Endothelial cell of umbilical vein (primary cell): ENCODE measurements around the gene CAPG. TPM values are rescaled to one million over a fixed set of nuclear protein-coding genes. Genes with fewer than 3 reads are reported as not detected.

Source experiments
- BruUV-seq: library from RNA; stranded (reverse); fragments of 400-500 nt; replicated peaks from 2 replicates; lab custom pipeline; 2021; lab: Mats Ljungman, UMichigan
- CTCF ChIA-PET: fragments of 300-600, 350-600 bp; sonication (Branson Sonifier 250); formaldehyde crosslinking; loops from one replicate; lab custom pipeline; 2021; ENCODE audit warnings: antibody characterized with exemption, inconsistent platforms; lab: Charles Lee
- POLR2A ChIA-PET: fragments of 300-600, 350-600 bp; sonication (Branson Sonifier 250); formaldehyde crosslinking; loops from one replicate; lab custom pipeline; 2021; ENCODE audit warnings: antibody characterized with exemption, inconsistent platforms; lab: Charles Lee
- DNase-seq: peaks from one replicate; pipeline ENCODE4 v3.0.0-alpha.2; 2011; ENCODE audit warnings: low read depth, low spot score
- FAIRE-seq: peaks from 2 replicates; lab custom pipeline; 2011; peaks lifted over from hg19 to GRCh38; lab: Jason Lieb, UNC
- H2AFZ ChIP-seq: 2 replicates; pipeline ENCODE4 v1.6.0; 2012; ENCODE audit warnings: low read depth, low read length, control low read depth, inconsistent platforms
- H3K27ac ChIP-seq: 2 replicates; pipeline ENCODE4 v1.5.1; 2011; ENCODE audit warnings: low read depth, mild to moderate bottlenecking, control low read depth, low read length, moderate library complexity; ENCODE audit not compliant: insufficient read depth
- H3K27me3 ChIP-seq, 2 experiments: 2 replicates each; pipeline versions ENCODE4 v1.6.0 to v1.6.1; 2011; ENCODE audit warnings: low read length in 2 of 2, mixed read lengths in 1 of 2; ENCODE audit not compliant: control insufficient read depth in 2 of 2, insufficient read depth in 2 of 2
- H3K36me3 ChIP-seq, 2 experiments: 2 replicates in 1 of 2; 3 replicates in 1 of 2; pipeline ENCODE4 v1.5.1; 2011; ENCODE audit warnings: low read length in 2 of 2, mild to moderate bottlenecking in 1 of 2, moderate library complexity in 1 of 2; ENCODE audit not compliant: control insufficient read depth in 2 of 2, insufficient read depth in 2 of 2; ENCODE audit errors: extremely low read depth in 1 of 2
- H3K4me1 ChIP-seq: 3 replicates; pipeline ENCODE4 v1.5.1; 2011; ENCODE audit warnings: mild to moderate bottlenecking, low read length; ENCODE audit not compliant: control insufficient read depth, insufficient read depth; ENCODE audit errors: extremely low read depth
- H3K4me2 ChIP-seq: 2 replicates; pipeline ENCODE4 v1.6.1; 2011; ENCODE audit warnings: low read length, control low read depth, mixed read lengths; ENCODE audit not compliant: insufficient read depth
- H3K4me3 ChIP-seq, 3 experiments: fragments of 200-600 bp in 1 of 3; sonication (generic), shearing (Covaris generic) in 1 of 3; replicated peaks in 1 of 3; 2 replicates each; pipeline ENCODE4 v1.5.1; 2011 to 2016; ENCODE audit warnings: control low read depth in 3 of 3, low read length in 3 of 3, mild to moderate bottlenecking in 2 of 3, inconsistent platforms in 1 of 3, low read depth in 1 of 3, moderate library complexity in 1 of 3; ENCODE audit not compliant: insufficient read depth in 1 of 3
- H3K79me2 ChIP-seq: 2 replicates; pipeline ENCODE4 v1.6.0; 2012; ENCODE audit warnings: low read length, inconsistent platforms; ENCODE audit not compliant: control insufficient read depth, insufficient read depth
- H3K9ac ChIP-seq: replicated peaks from 2 replicates; pipeline ENCODE3; 2011; ENCODE audit warnings: low read length, control low read depth; ENCODE audit not compliant: insufficient read depth; ENCODE audit errors: extremely low read depth
- H3K9me1 ChIP-seq: replicated peaks from 3 replicates; pipeline ENCODE4 v1.6.0; 2011; ENCODE audit warnings: mild to moderate bottlenecking, low read length; ENCODE audit not compliant: control insufficient read depth, insufficient read depth; ENCODE audit errors: extremely low read depth
- H3K9me3 ChIP-seq: replicated peaks from 2 replicates; pipeline ENCODE4 v1.5.1; 2012; ENCODE audit warnings: low read length, inconsistent platforms; ENCODE audit not compliant: control insufficient read depth, insufficient read depth
- H4K20me1 ChIP-seq: replicated peaks from 2 replicates; pipeline ENCODE3; 2011; ENCODE audit warnings: mild to moderate bottlenecking, low read length; ENCODE audit not compliant: control insufficient read depth, insufficient read depth; ENCODE audit errors: extremely low read depth
- EZH2 ChIP-seq: IDR thresholded peaks from 2 replicates; pipeline ENCODE4 v1.6.1; 2012; ENCODE audit warnings: borderline replicate concordance, low read depth, mild to moderate bottlenecking, moderate library complexity, low read length, inconsistent platforms; ENCODE audit not compliant: severe bottlenecking
- FOS ChIP-seq: IDR thresholded peaks from 2 replicates; pipeline ENCODE4 v1.6.1; 2011; ENCODE audit warnings: mild to moderate bottlenecking, low read length, moderate library complexity, borderline replicate concordance; ENCODE audit not compliant: insufficient read depth
- GATA2 ChIP-seq: IDR thresholded peaks from 2 replicates; pipeline ENCODE4 v1.7.0; 2011; ENCODE audit warnings: low read depth, mild to moderate bottlenecking, moderate library complexity, mixed read lengths, low read length; ENCODE audit not compliant: insufficient read length, insufficient read depth
- JUN ChIP-seq: IDR thresholded peaks from 2 replicates; pipeline ENCODE4 v1.6.1; 2011; ENCODE audit warnings: borderline replicate concordance, low read depth; ENCODE audit not compliant: insufficient read length, insufficient read depth
- MYC ChIP-seq: IDR thresholded peaks from one replicate; pipeline ENCODE4 v1.6.1; 2011; ENCODE audit warnings: mild to moderate bottlenecking, low read depth, low read length
- POLR2A ChIP-seq: IDR thresholded peaks from 2 replicates; pipeline ENCODE4 v1.6.1; 2012; ENCODE audit warnings: low read depth, mild to moderate bottlenecking, control low read depth, low read length
- POLR2AphosphoS5 ChIP-seq: IDR thresholded peaks from 2 replicates; pipeline ENCODE4 v1.6.1; 2012; ENCODE audit warnings: low read depth, mild to moderate bottlenecking, control low read depth, low read length, moderate library complexity; ENCODE audit not compliant: insufficient read depth
- dilution Hi-C: fragments of 300-500 bp; cut with MboI; formaldehyde crosslinking; loops from one replicate; pipeline ENCODE4 v1.15.0; 2019; ENCODE audit warnings: low sequenced_read_pairs; ENCODE audit not compliant: extremely low pct_ligation_motif_present
- intact Hi-C: fragments of 100-400 bp; cut with micrococcal nuclease; formaldehyde crosslinking; loops from one replicate; pipeline ENCODE4 v1.10.0; 2022
- polyA plus RNA-seq, 4 experiments: library from polyadenylated mRNA; depleted of rRNA in 3 of 4; stranded (reverse) in 3 of 4; unstranded in 1 of 4; fragments of >200 nt; gene quantifications; 2 replicates each; pipeline versions ENCODE4 v1.2.1 to v1.2.3, GENCODE V29; 2011 to 2012; ENCODE audit warnings: missing spikeins in 1 of 4
- total RNA-seq: library from RNA; stranded (reverse); gene quantifications from 2 replicates; pipeline ENCODE4 v1.2.3, GENCODE V29; 2021
- TF ChIP-seq, protein P1 (sequence below): IDR thresholded peaks from 2 replicates; pipeline ENCODE4 v1.6.1; 2011; ENCODE audit not compliant: insufficient read depth, insufficient read length
- TF ChIP-seq, protein P2 (sequence below), 2 donors: IDR thresholded peaks; 1 replicate in 1 of 2; 2 replicates in 1 of 2; pipeline ENCODE4 v1.5.1; 2011; ENCODE audit warnings: low read length in 2 of 2, mild to moderate bottlenecking in 2 of 2, moderate library complexity in 2 of 2, control low read depth in 1 of 2, inconsistent platforms in 1 of 2, low read depth in 1 of 2; ENCODE audit not compliant: insufficient read depth in 1 of 2; ENCODE audit errors: extremely low read depth in 1 of 2

CAPG gene
- total and polyA plus RNA-seq, 2 donors (not counting 3 experiments of a cell fraction or from before 2014, with no cell fraction given), result 107 to 115 TPM

DNA sequence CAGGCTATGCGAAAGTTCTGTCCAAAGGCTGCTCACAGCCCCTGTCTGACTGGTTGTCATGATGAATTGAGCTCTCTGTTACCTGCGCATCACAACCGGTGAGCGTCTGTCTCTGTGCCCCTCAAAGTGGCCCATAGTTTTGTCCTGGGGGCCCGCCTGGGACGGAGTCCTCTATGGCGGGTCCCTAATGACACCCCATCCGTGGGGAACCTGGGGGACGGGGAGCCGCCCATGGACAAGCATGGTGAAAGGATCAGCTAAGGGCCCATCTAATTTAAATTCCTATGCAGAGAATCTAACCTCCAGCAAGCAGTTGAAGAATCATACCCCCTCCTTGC is 55.1 kb downstream of the CAPG start:
- Histone ChIP-seq H3K79me2 (peaks cover 17% of the 10 kb centered on the region), H3K9ac (peak overlapping the region; percentile 93), H3K4me2 (peak overlapping the region; percentile 57), H2AFZ (peak overlapping the region; percentile 98), H3K4me3 (peak overlapping the region; percentile 78 to 97 (median 87)), H3K27me3 (no peaks in the 10 kb centered on the region), H3K9me1 (no peaks in the 10 kb centered on the region), H3K36me3 (peaks cover 7 to 11% of the 10 kb centered on the region in 2 experiments), H3K27ac (peak overlapping the region; percentile 44), H3K4me1 (peaks cover 8% of the 10 kb centered on the region), H4K20me1 (no peaks in the 10 kb centered on the region), H3K9me3 (no peaks in the 10 kb centered on the region)
- CTCF ChIA-PET, result interaction anchor here (1.0 to 1.5 kb wide), 7 partner anchors 11 to 240 kb away, joined by 3 to 8 read pairs (median 4); partner anchors contain the start of gene RNF181
- BruUV-seq, result TSS peak; percentile 57
- POLR2A ChIA-PET, result interaction anchor here (1.2 to 1.9 kb wide), 3 partner anchors 9 to 184 kb away, joined by 3 to 22 read pairs (median 8); partner anchors contain the start of gene MAT2A
- TF ChIP-seq POLR2AphosphoS5 (no peak), EZH2 (no peak), POLR2A (no peak), FOS (no peak), GATA2 (no peak), JUN (no peak), MYC (no peak)
- TF ChIP-seq, protein P1, sequence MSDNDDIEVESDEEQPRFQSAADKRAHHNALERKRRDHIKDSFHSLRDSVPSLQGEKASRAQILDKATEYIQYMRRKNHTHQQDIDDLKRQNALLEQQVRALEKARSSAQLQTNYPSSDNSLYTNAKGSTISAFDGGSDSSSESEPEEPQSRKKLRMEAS, result no peak
- TF ChIP-seq, protein P2, sequence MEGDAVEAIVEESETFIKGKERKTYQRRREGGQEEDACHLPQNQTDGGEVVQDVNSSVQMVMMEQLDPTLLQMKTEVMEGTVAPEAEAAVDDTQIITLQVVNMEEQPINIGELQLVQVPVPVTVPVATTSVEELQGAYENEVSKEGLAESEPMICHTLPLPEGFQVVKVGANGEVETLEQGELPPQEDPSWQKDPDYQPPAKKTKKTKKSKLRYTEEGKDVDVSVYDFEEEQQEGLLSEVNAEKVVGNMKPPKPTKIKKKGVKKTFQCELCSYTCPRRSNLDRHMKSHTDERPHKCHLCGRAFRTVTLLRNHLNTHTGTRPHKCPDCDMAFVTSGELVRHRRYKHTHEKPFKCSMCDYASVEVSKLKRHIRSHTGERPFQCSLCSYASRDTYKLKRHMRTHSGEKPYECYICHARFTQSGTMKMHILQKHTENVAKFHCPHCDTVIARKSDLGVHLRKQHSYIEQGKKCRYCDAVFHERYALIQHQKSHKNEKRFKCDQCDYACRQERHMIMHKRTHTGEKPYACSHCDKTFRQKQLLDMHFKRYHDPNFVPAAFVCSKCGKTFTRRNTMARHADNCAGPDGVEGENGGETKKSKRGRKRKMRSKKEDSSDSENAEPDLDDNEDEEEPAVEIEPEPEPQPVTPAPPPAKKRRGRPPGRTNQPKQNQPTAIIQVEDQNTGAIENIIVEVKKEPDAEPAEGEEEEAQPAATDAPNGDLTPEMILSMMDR (IDR thresholded peaks at IDR 0.05; ENCODE audit: extremely low read depth in 1 of 2, insufficient read depth in 1 of 2, low read depth in 1 of 2, low read length in 2 of 2), result no peak
- DNase-seq (no peak), FAIRE-seq (no peak)
- intact Hi-C loops, result no loop called here
- dilution Hi-C loops, result no loop called here
